Stimulated activated CD4-positive, alpha-beta T cell treated with anti-CD3 and anti-CD28 coated beads, Interleukin-1b, Interleukin-23, amount 100 ng/mL, for 1 hour (primary cell): Measurements from ENCODE around the gene WASL.
"Not testable (repeated sequence)": the region's sequence is repeated elsewhere in the genome, so short reads cannot be mapped to it uniquely, and the experiment has no call there.

Experiments
- DNase-seq, 2 donors: peaks; one replicate each; pipeline ENCODE4 v3.0.0-alpha.2; 2020; ENCODE audit warnings: low read depth in 2 of 2

WASL gene

DNA sequence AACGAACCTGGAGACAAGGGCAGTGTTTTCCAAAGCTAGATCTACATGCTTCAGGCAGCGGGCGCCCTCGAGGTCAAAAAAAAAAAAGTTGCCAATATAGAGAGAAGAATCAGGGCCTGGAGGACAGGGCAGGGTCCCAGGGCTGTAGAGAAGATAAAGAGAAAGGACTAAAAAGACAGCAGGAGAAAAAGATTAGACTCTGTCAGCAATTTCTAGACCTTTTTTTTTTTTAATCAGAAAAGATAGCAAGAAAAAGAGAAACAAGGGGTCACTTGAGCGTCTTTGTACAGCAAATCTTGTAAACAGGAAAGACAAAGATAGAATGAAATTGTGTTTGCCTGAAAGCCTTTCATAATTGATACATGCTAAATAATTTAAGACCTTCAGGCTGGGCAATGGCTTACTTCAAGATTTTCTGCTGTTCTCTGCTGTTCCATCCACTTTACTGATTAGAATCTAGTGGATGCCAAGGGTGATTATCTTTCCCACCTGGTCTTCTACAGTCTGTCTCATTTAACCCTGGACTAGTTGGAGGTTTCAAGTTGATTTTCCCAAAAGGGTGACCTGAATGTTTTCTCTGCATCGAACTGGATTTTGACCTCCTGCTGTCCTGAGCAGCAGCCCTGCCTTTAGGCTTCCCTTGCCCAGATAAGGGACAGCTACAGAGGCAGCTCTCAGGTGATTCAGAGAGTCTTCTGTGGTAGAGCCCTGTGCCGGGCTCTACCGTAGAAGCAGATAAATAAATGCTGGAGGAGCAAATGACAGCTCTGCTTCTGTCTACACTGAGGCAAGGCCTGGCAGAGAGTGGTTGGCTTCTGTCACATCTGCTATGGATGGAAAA lies 88.1 kb downstream of the WASL start:
- DNase-seq = no peak

DNA sequence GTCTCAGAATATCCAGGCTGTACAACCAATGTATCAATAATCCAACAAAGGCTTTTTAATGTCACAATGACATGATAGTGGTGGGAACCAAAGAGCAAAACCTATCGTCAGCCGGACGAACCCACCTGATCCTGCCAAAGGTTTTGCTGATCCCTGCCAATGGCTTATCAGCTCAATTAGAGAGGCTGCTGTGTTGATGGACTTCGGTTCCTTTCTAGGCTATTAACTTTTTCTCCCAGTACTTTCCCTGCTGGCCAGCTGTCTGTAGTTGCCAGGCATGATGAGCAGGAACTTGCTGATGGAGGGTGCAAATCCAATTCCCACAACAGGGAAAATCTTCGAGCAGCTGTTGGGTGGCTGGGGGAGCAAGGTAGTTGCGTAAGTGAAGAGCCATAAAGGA lies 90.8 kb downstream of the WASL start:
- DNase-seq = no peak

DNA sequence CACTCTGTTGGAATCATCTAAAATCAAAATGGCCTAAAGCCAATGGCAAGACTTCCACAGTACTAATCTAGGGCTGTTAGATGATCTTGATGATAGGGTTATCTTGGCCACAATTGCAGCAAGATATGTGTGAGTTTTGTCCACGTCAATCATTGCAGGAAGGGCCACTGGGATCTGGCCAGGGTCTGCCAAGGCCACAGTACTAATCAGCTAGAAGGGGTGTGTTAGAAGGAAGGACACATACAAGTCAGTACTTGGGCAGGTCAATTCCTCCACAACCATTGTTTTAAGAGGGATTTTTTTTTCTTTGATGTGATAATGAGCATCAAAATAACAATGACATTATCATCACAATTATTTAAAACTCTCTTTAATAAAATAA lies 91.5 kb downstream of the WASL start:
- no peak for DNase-seq

DNA sequence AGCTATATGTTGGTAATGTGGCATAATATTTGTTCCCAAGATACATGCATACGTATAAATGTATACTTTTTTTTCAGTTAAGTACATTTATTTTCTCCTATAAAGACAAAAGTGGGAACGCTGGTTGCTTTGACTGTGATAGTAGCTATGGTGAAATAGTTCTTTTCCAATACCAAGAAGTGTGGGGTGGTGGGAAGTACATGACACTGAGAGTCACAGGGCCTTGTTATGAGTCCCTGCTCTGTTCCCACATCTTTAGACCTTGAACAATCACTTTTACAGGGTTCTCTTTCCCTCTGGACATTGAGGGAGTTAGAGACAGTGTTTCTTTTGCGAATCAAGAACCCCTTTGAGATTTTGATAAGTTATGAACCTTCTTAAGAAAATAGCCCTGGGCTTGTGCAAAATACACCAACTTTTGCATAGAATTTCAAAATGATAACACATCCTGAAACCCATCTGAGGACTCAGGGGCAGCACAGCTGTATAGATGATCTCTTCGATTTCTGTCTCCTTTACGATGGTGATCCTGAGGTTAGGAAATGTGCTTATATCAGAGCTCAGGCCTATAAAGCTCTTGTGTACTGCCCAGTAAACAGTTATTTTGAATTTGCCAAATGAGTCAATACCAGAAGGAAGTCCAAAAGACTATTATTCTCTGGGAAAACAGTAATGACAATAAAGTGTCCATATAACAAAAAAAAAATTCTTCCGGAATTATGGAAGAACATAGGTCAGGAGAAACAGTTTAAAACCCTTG lies 92.1 kb downstream of the WASL start:
- DNase-seq = no peak

DNA sequence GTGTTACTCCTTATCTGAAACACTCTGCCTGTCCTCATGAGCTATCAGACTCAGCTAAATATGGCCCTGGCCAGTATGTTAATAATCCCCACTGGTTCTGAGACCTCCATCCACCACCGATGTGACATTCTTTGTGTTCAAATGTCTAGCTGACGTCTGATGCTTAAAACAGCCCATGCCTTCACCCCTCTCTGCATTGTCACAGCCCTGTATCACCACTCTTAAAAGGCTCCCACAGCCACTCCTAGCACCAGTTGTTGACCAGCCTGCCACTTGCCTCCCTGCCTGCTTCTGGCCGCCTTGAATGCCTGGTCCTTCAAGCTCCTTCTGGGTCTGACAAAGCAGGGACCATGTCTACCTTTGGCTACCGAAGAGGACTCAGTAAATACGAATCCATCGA lies 93.2 kb downstream of the WASL start, which contains the start of gene LMOD2:
Gene LMOD2, plus strand, starts transcription at position 253 of the 400 bp plus-strand sequence. Its CDS starts 98 bp downstream, at position 351.
- DNase-seq = no peak

DNA sequence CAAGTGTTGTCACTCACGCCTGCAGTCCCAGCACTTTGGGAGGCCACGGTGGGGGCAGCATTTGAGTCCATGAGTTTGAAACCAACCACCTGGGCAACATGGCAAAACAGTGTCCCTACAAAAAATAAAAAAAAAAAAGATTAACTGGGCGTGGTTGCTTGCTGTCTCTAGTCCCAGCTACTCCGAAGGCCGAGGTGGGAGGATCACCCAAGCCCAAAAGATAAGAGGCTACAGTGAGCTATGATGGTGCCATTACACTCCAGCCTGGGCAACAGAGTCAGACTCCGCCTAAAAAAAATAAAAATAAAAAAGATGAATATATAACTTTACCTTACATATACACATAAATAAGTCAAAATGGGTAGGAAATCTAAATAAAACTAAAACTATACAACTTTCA lies 95.6 kb downstream of the WASL start:
- DNase-seq = no peak

DNA sequence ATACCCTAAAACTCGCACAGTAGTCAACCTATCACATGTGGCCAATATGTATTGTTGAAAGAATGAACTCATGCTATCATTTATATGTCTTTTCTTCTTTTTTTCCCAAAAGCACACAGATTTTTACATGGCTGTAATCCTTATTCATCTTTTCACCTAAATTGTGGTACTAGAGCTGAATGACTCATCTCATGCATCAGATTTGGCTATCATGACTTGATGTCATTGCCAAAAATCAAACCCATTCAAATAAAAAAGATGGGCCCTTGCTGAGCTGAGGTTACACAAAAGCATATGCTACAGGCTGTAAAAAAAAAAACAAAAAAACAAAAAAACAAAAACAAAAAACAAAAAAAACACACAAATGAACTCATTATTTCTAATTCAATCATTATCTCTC lies 96.4 kb downstream of the WASL start:
- no peak for DNase-seq

DNA sequence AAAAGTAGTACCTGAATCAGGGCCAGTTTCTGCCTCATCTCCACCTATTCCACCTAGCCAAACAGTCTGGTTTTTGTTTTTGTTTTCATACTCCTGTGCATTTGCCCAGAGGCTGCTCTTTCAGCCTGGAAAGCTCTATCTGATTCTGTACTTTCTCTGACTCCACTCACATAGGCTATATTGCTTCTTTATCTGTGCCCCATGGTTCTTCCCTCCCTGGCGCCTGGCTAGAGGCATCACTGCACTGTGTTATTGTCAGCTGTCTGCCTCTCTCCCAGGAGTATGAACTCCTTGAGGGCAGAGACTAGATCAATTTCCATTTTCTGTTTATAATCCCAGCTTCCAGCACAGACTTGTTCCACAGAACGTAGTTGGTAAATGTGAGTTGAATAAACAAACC lies 98.2 kb downstream of the WASL start:
- DNase-seq = no peak

DNA sequence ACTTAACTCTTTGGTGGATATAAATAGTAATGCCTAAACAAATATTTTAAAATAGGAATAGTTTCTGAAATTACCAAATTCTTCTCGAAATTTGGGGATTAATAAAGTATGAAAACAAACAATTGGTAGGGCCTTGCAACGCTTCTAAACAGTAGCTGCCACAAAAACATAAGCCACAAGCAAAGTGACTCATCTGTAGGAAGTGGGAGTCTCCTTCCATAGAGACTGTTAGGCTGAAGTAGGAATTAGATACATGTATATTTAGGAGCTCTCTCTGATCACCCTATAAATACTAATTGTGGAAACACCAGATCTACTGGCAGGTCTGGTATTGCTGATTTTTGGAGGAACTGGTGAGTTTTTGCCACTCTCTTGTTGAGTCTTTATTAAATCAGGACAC lies 98.8 kb downstream of the WASL start:
- DNase-seq = no peak

DNA sequence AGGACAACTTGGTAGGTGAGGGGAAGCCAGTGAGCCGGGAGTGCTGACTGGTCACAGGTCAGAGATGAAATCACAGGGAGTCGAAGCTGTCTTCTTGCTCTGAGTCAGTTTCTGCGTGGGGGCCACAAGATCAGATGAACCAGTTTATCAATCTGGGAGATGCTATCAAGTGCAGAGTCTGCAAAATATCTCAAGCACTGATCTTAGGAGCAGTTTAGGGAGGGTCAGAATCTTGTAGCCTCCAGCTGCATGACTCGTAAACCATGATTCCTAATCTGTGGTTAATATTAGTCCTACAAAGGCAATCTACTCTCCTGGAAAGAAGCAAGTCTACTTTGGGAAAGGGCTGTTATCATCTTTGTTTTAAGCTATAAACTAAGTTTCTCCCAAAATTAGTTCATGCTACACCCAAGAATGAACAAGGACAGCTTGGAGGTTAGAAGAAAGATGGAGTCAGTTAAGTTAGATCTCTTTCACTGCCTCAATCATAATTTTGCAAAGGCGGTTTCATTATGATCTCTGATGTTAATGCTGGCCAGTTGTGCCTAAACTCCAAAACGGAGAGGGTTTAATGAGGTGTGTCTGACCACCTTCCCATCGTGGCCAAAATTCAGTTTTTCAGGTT lies 101.6 kb downstream of the WASL start:
- DNase-seq = no peak

DNA sequence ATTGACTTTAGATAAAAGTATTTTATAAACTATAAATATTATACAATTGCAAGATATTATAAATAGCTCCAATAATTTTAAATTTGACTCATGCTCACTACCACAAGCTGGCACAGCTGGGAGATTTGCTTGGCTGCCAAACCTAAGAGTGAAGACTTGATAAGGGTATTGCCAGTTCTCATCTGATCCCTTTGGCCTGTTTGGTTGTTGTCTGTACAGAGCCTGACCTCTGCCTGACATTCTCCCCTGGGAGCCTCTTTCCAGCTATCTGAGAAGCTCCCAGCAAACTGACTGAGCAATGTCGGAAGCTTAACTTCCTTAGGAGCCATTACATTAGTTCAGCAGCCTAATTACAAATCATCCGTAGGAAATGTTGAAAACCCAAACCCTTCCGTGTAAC lies 103.3 kb downstream of the WASL start:
- DNase-seq = no peak

DNA sequence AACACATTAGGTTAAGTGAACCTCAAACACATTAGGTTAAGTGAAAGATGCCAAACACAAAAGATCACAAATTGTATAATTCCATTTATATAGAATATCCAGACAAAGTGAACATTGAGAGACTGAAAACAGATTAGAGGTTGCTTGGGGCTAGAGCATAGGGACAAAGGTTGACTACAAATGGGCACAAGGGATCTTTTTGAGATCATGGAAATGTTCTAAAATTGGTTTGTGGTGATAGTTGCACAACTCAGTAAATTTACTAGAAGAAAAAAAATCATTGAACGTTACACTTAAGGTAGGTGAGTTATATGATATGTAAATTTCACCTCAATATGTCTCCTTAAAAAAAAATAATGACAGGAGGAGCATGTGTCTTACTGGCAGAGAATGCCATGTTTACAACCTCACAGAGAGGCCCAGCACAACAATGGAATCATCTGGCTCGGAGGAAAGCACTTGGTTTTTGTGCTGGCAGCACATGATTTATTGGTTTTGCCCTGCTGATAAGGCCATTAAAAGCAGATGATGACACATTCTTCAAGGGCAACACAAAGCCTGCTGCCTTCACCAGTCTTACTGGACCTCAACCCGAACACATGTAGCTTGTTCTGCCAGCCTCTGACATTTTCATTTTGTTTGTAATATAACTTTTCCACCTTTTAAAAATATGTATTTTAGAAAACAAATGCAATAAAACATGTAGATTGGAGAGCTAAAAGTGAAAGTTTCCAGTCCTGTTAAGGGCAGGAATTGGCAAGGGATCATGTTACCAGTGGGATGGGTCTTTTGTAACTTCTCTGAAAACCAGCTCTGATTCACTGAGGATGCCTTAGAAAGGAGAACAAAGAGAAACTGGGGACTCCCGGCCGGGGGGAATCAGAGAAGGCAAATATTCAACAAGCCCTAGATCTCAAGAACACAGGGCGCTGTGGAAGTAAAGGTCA lies 105.0 kb downstream of the WASL start:
- no peak for DNase-seq

DNA sequence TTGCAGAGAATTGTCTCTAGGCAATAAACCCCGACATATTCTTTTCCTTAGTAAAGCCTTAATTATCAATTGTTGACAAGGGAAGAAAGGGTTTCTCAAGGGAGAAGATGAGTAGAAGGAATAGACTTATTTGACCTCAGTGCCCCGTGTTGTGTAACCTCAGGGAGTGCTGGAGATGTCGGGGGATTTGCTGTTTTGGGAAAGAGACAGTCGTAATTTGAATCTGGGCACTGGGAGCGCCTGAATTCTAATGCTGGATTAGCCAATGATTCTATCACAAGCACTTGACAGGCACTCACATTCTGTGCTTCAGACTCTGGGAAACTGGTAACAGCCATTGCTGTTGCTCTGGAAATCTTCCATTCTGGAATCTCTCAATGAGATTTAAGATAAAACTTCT lies 106.9 kb downstream of the WASL start:
- no peak for DNase-seq

DNA sequence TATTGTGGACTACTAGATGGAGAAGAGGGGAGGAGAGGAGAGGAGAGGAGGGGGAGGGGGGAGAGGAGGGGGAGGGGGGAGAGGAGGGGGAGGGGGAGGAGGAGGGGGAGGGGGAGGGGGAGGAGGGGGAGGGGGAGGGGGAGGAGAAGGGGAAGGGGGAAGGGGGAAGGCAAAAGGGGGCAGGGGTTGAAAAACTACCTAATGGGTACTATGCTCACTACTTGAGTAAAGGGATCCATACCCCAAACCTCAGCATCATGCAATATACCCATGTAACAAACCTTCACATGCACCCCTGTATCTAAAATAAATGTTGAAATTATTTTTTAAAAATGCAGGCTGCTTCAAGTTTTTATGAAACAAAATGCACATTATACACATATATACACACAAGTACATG lies 108.2 kb downstream of the WASL start:
- DNase-seq = no peak

DNA sequence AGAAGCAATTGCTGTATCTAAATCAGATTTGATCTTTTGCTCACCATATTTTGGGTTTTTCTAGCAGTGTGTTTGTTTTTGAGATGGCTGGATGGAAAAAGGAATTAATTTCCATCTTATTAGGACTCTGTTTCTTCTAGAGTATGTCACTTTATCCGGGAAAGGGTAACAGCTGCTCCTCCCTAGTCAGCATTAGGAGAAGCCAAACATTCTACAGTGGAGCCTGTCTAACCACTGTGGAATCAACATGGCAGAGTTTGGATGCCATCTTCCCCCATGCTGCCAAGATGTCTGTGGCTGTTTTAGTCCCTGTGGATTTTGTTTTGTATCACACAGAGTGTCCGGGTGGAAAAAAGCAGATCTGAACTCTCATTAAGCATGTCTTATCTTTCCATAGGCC lies 109.2 kb downstream of the WASL start:
- DNase-seq = no peak

DNA sequence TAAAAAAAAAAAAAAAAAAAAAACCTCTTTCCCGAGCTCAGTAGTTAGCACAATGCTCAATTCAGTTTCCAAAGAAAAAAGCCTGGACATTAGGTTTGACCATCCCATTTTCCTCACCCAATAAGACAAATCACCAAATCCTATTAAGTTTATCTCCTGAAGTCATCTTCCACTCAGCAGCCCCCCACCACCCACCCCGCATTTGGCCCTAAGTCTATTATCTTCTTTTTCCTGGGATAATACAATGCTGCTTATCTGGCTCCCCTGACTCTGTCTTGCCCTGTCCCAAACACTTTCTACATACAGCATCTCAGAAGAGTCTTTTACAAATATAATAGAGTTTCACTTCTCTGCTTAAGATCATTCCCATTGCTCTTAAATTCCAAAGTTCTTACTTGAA lies 110.9 kb downstream of the WASL start:
- DNase-seq = no peak

DNA sequence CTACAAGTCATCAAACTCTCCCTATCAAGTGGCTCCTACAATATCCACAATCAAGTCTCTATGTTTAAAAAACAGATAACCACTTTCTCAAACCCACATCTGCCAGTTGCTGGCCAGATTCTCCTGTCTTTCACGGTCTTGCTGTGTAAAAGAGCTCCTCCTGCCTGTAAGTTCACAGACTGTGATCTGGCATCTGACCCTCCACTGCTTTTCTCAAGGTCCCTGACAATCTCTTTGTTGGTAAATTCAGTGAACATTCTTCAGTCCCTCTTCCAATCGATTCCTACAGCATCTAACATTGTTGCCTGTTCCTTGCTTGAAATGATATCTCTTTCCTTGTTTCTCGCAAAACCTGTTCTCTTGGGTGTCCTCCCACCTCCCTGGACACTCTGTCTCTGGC lies 111.6 kb downstream of the WASL start:
- DNase-seq = no peak

DNA sequence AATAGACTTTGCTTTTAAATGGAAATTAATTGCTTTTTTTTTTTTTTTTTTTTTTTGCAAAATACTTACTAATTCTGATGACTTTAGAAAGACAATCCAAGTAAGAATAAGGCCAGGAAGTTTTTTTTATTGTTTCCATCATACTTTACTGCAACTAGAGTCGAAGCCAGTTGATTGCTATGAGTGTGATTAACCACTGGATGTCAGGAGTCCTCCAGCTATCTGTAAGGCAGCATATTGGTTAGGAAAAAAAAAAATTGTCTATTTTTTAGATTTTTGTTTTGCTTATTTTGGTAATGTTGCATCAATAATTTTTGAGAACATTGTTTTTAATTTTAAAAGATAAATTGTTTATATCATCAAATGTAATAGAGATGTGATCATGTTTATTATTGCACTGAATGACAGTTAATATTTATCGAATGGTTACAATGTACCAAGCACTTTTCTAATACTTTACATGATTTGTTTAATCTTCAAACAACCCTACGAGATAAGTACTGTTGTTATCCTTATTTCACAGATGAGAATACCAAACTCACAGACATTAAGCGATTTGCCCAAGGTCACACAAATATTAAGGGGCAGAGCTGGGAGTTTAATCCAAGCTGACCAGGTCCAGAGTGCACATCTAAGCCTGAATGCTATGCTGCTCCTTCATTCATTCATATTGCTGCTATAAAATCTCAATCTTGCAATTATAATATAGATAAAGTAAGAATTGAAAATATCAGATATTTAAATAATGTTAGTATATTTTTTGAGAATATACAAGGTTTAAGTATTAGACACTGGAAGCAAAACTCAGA lies 113.0 kb downstream of the WASL start:
- no peak for DNase-seq

DNA sequence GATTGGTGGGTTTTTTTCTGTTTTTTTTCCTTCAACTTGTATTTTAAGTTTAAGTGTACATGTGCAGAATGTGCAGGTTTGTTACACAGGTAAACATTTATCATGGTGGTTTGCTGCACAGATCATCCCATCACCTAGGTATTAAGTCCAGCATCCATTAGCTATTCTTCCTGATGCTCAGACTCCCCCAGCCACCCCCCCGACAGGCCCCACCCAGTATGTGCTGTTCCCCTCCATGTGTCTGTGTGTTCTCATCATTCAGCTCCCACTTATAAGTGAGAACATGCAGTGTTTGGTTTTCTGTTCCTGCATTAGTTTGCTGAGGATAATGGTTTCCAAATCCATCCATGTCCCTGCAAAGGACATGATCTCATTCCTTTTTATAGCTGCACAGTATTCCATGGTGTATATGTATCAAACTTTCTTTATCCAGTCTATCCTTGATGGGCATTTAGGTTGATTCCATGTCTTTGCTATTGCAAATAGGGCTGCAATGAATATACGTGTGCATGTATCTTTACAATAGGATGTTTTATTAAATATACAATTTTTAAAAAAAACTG lies 114.7 kb downstream of the WASL start:
- DNase-seq = not testable (repeated sequence)

DNA sequence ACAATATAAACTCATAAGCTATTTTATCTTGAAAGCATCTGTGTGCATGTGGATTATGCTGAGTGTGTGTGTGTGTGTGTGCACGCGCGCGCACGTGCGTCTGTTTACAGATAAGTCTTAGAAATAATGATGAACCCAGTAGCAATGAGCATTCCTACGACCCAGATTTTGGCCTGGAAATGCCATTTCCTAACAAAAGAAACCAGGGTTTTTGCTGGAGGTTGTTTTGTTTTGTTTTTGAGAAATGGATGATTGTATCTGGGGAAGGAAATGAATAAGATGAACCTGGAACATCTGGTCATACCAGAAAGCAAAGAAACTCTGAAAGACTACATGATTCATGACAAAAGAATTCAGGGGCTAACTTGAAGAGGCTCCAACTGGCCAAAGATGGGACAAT lies 115.2 kb downstream of the WASL start:
- no peak for DNase-seq
